Dedifferentiated amniotic fluid mesenchymal stem cell (primary cell): ENCODE data around the gene ACAP3.

Experiments
- DNase-seq: peaks from one replicate; pipeline ENCODE4 v3.0.0-alpha.2; 2016; ENCODE audit errors: extremely low spot score

The ACAP3 gene

GRCh38 chr1:1244192-1244811, 63.4 kb downstream of the ACAP3 start:
- DNase-seq: no peak

- DNase-seq: no peak
These were observed 63.9 kb downstream of the ACAP3 start for GRCh38 chr1:1243807-1244191.

GRCh38 chr1:1243266-1243660, 64.5 kb downstream of the ACAP3 start:
- DNase-seq: no peak

- DNase-seq: no peak
These were observed 65.1 kb downstream of the ACAP3 start for GRCh38 chr1:1242461-1243265.
